GM19238 (cell line): ENCODE measurements around the gene CDK17.

Source experiments
- DNase-seq: peaks from one replicate; pipeline ENCODE4 v3.0.0; 2011; ENCODE audit warnings: low spot score; ENCODE audit not compliant: insufficient read length

Gene CDK17

GRCh38 chr12:96271469-96272199 is 128.6 kb downstream of the CDK17 start:
- no peak for DNase-seq

- no peak for DNase-seq
Measured at GRCh38 chr12:96266238-96266637, 134.0 kb downstream of the CDK17 start.

GRCh38 chr12:96265836-96266235 is 134.4 kb downstream of the CDK17 start:
- DNase-seq, result no peak

- DNase-seq, result no peak
Measured at GRCh38 chr12:96265400-96265799, 134.8 kb downstream of the CDK17 start.

- DNase-seq, result no peak
Measured at GRCh38 chr12:96263449-96263902, 136.8 kb downstream of the CDK17 start.

- no peak for DNase-seq
Measured at GRCh38 chr12:96261557-96261956, 138.7 kb downstream of the CDK17 start.

- DNase-seq, result no peak
Measured at GRCh38 chr12:96260644-96261043, 139.6 kb downstream of the CDK17 start.

GRCh38 chr12:96260231-96260630 is 140.0 kb downstream of the CDK17 start:
- no peak for DNase-seq

GRCh38 chr12:96258104-96258961 is 141.9 kb downstream of the CDK17 start:
- DNase-seq, result no peak

- DNase-seq, result no peak
Measured at GRCh38 chr12:96257550-96258103, 142.6 kb downstream of the CDK17 start.

GRCh38 chr12:96256672-96257361 is 143.4 kb downstream of the CDK17 start:
- DNase-seq, result no peak

GRCh38 chr12:96255077-96255476 is 145.2 kb downstream of the CDK17 start:
- no peak for DNase-seq

GRCh38 chr12:96250119-96250685 is 150.0 kb downstream of the CDK17 start:
- DNase-seq, result no peak

GRCh38 chr12:96249196-96250118 is 150.8 kb downstream of the CDK17 start:
- no peak for DNase-seq

GRCh38 chr12:96248136-96248931 is 151.9 kb downstream of the CDK17 start:
- DNase-seq, result no peak

- no peak for DNase-seq
Measured at GRCh38 chr12:96247563-96247962, 152.7 kb downstream of the CDK17 start.

GRCh38 chr12:96246926-96247505 is 153.2 kb downstream of the CDK17 start:
- no peak for DNase-seq

GRCh38 chr12:96244826-96245225 is 155.4 kb downstream of the CDK17 start:
- DNase-seq, result no peak

GRCh38 chr12:96242597-96242996 is 157.6 kb downstream of the CDK17 start:
- no peak for DNase-seq
